Esophagus mucosa (tissue), 1 donor: Measurements from ENCODE around the gene MMAB. TPM values are rescaled to one million over a fixed set of nuclear protein-coding genes. Genes with fewer than 3 reads are reported as not detected.

ENCODE experiments used
- ATAC-seq: fragments of 200-7000 bp; cut with Tn5 transposase; one replicate; pipeline ENCODE4 v1.9.1; 2020
- total RNA-seq: library from RNA; stranded (reverse); gene quantifications from one replicate; pipeline ENCODE4 v1.2.4, GENCODE V29; 2023
- donor health status: DM: yes; HTN: yes; CAD: no.

The MMAB gene
- total RNA-seq, 1 donor from 2014 or later: 74.2 TPM

DNA sequence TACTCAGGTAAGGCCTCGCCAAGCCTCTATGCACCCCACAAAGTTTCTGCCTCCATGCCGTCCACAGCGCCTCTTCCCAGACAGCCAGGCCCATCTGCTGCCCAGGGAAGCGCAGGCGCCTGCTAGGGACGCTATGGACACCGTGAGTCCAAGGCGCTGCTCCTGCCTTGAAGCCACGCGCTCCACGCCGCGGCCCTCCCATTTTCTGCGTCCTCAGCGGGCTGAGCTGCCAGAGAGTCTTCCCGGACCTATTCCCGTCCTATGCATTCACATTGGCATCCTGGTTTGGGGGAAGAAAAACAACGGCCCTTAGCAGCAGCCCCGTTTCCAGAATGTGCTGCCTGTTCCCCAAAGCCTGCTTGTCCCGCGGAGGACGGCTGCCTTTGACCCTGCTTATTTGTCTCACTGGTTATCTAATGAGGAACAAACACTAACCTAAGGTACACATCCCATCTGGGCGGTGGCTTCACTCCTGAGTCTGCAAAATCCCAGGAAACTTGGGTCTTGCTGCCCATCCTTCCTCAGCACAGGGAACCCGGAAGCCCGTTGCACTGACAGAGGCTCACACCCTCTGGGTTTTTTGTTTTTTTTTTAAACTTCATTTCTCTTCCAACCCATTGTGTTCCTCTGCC is 38.0 kb downstream of the MMAB start:
- ATAC-seq: no peak

DNA sequence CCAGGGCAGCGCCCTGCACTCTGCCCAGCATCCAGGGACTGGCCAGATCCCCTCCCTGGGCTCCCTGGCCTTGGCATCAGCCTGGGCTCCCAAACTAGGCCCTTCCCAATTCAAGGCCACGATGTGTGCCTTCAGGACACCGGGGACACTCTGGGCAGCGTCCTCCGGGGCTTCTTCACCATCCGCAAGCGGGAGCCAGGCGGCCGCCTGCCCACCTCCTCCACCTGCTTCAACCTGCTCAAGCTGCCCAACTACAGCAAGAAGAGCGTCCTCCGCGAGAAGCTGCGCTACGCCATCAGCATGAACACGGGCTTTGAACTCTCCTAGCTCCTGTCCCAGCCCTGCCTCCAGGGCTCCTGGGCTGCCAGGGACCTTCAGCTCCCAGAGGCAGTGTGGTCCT is 38.8 kb downstream of the MMAB start:
- no peak for ATAC-seq

- no peak for ATAC-seq
Observed at GRCh38 chr12:109533487-109533740, 39.9 kb downstream of the MMAB start.

DNA sequence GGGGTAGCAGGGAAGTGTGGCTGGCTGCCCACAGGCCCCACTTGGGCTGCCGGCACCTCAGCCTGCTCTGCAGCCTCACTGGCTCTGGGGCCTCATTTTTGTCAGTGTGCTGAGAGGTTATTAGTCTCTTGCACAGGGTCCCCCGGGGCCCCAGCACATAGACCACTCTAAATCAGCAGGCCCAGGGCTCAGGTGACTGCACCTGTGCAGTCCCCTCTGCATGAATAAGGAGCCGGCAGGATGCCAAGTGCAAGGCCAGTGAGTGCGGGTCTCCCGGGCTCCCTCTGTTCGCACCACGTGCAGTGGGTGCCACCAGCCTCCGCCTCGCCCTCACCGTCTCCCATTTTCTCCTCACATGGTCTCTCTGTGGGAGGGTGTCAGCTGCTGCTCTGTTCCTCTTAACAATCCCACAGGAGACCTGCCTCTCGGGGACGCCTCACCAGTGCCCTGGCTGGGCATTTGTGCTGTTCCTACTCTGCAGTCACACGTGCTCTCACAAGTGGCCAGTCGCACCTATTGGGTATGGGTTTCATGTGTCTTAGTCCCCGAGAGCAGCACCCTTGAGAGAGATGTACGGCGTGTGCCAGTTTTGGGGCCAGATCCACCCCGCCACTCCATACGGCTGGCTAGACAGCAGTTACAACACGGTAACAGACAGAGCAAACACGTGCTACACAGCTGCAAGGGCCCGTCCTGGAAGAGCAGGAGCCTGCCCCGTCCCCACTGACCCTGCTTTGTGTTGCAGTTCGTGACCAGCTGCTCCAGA is 40.4 kb downstream of the MMAB start:
- ATAC-seq: peak; percentile 7

DNA sequence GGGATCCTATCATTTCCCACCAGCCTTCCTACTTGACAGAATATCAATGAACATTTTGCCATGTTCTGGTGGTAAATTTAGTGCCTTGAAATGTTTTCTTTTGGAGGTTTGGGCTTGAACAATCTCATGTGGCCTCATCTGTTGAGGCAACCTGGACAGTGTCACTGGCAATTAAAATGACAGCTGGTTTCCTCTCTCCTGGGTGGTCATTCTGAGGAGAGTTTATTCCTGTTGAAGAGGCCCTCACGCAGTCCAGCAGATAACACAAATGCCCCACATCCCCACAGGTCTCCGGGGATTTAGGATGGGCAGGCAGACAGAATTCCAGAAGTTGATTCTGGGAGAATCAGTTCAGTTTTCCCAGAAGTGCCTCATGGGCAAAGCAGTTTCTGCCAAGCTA is 41.9 kb downstream of the MMAB start:
- ATAC-seq: no peak

DNA sequence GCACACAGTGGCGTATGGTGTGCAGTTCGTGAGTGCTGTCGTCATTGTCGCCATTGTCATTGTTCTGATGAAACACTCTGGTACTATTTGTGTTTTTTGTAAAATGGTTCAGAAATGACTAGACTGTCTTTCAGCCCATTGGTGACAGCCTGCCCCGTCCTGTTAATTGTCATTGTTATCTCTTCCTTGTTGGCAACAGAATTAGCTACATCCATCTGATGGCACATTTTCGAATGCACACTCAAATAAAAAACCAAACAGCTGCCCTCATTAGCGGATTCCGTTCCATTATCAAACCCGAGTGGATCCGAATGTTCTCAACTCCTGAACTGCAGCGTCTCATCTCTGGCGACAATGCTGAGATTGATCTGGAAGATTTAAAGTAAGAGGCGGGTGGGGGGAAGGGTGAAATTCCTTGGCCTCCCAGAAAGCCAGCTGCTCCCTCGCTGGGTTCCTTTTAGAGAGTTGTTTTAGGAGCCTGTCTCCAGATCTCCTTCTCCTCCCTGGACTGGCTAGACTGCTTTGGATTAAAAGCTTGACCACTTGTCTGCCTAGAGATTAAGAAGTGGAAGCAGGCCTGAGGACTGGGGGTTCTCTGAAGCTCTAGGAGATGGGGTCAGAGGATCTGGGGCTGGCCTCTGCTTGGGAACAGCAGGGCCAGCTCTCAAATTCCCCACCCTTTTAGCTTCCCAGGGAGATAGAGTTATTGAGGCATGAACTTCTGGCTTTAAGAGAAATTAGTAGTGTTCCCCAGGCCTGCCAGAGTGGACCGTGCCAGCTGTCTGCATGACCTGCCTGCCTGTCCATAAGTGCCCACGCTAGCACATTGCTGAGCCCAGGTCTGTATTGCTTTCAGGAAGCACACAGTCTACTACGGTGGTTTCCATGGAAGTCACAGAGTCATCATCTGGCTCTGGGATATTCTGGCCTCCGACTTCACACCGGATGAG is 43.3 kb downstream of the MMAB start:
- ATAC-seq: no peak

DNA sequence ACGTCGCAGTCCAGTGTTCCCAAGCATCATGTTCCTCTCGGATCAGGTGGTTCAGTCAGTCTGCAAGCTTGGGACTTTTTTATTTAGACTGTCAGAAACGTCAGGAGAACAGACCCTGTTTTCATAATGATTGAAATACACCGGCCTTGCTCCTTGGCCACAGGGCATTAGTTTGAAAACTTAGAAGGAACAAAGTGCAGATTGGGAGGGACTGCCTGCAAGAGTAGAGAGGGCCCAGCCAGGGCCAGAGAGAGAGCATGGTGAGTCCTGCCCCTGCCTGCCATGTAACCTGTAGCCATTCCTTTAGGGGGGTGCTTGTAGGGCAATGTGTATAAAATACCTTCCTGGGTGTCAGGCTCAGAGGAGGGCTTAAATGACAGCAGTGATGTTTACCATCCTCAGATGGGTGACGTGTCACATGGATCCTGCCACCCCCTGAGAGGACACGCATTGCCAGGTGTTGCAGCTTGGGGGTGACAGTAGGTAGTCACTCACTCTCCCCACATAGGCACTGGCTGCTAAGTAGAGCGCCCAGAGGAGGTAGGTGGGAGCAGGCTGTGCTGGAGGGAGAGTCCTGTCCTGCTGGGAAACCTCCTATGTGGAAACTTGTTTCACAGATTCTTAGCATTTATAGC is 45.7 kb downstream of the MMAB start:
- no peak for ATAC-seq

GRCh38 chr12:109525279-109525585 is 48.1 kb downstream of the MMAB start:
- ATAC-seq: no peak

DNA sequence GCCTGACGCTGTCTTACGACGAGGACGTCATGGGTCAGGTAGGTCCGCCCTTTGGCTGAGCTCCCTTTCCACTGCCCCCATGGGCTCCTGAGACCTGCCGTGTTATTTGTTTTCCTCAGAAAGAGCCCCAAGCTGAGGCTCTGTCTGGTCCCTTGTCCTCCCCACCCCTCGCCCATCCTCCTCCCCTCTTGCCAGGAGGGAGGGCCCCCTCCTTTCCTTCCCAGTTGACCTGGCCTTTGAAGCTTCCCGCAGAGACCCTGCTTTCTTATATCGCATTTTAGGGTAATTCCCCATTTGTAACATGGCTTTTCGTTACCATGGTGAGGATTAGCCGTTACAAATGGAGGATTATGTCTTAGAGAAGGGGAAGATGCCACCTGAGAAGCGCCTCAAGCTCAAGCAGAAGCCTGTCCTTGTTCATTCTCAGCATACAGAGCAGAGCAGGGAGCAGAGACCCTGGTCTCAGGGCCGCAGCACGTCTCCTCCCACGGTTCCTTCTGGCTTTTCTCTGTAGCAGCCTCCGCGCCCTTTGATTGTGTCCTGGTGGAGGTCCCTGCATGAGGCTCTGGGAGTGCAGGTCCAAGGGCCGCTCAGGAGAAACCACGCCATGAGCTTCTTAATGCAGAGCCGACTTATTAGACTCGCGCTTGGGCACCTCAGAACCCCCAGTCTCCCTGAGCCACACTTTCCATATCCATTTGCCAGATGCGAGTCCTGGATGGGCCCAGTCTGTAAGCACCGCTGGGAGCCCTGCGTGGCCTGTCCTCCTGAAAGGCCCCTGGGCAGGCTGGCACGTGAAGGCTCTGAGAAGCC is 48.6 kb downstream of the MMAB start:
- ATAC-seq: no peak

GRCh38 chr12:109523504-109523903 is 49.8 kb downstream of the MMAB start:
- no peak for ATAC-seq

DNA sequence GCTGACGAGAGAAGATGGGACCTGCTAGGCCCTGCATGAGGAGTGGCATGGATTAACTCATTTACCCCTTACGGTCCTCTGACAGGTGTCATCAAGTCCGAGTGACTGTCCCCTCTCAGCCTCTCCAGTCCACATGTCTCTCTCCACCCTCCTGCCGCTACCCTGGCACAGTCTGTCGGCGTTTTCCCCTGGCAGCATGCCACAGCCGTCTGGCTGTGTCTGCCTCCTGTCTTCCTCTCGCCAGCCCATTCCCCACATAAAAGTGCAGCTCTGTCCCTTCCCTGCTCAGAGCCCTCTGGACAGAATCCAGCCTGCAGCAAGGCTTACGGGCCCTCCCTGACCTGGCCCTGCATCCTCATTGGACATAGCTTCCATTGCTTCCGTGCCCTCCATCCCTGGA is 50.2 kb downstream of the MMAB start:
- no peak for ATAC-seq

DNA sequence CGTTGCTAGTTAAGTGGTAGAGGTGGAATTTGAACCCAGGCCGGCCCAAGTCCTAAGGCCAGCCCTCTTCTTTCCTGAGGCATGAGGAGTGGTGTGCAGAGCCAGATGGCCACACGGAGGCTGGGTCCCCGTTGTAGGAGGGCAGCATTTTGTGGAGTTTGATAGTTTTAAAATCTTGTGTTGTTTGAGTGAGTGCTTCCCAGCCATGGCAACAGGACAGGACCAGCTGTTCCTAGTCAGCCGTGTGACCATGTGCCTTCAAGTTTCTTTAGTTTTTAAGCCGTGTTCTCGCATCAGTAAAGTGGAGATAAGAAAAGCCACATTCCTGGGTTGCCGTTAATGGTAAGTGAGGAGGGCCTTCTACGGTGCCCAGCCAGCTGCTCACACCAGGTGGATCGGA is 51.5 kb downstream of the MMAB start:
- no peak for ATAC-seq

- ATAC-seq: no peak
Observed at GRCh38 chr12:109519787-109520186, 53.5 kb downstream of the MMAB start.

GRCh38 chr12:109518820-109519665 is 54.3 kb downstream of the MMAB start:
- peak; percentile 74 for ATAC-seq

DNA sequence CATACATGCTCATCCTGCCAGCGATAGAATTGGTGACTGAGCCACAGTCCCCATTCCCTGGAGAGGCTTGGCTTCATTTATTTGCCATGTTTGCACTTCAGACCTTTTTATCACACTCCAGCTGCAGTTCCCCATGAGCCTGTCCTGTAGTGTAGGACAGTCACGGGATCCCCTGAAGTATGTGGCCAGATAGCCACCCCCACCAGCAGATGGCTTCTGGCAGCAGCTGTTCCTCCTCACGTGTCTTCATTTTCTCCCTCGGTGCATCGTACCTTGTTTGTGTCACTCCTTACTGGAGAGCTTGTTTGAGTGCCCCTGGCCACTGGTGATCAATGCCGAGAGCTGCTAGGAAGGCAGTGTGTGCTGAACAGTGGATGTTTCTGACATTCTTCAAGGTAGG is 55.7 kb downstream of the MMAB start:
- no peak for ATAC-seq

GRCh38 chr12:109513977-109514376 is 59.3 kb downstream of the MMAB start:
- no peak for ATAC-seq

DNA sequence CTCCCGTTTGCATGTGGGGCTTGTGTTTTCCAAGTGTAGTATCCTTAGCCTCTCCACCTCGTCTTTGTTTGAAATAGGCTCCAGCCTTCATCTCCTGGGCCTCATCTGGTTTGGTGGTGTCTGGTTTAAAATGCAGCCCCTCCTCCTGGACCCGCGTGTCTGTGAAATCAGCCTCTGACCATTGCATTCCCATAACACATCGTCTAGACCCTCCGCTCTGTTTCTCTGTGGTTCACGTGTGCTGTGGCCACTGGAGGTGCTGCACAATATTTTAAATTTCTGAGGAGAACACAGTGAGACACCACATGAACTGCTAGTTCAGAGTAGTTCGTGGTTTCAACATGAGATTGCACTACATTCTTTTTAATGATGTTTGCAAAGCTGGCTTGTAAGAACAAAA is 60.3 kb downstream of the MMAB start:
- no peak for ATAC-seq

- no peak for ATAC-seq
Observed at GRCh38 chr12:109512608-109513007, 60.7 kb downstream of the MMAB start.

GRCh38 chr12:109510196-109510595 is 63.1 kb downstream of the MMAB start:
- ATAC-seq: no peak

GRCh38 chr12:109504068-109504467 is 69.2 kb downstream of the MMAB start:
- no peak for ATAC-seq
